ENCODE data around the gene RANBP3L. TPM values are rescaled to one million over a fixed set of nuclear protein-coding genes. Genes with fewer than 3 reads are reported as not detected.
"Not testable (repeated sequence)": the region's sequence is repeated elsewhere in the genome, so short reads cannot be mapped to it uniquely, and the experiment has no call there.

RANBP3L gene
- total and polyA plus RNA-seq, 9 donors: 0.17 to 3.1 (median 0.94) TPM

DNA sequence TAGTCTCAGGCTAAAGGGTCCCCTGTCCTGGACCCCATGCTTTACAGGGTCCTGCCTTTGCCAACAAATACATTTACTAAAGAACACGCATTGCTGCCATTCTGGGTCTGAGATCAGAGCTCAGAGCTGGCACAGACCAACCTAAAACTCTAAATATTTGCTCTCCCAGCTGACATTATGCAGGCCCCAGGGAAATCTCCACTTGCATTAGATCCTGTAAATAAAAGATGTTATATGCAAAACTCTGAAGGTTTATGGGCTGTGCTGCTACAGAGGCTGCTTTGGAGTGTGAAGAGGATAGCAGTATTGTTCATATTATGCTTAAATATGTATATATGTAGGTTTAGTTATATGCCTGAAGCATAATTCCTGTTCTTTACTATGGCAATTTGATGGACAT is 35.9 kb upstream of the RANBP3L start:
- 64 to 87% (median 71%) methylated on average over 1 of the region's 1 CpG for WGBS, 3 donors
- no peak for TF ChIP-seq POLR2A (IDR thresholded peaks at IDR 0.05)
- TF ChIP-seq, protein P1, sequence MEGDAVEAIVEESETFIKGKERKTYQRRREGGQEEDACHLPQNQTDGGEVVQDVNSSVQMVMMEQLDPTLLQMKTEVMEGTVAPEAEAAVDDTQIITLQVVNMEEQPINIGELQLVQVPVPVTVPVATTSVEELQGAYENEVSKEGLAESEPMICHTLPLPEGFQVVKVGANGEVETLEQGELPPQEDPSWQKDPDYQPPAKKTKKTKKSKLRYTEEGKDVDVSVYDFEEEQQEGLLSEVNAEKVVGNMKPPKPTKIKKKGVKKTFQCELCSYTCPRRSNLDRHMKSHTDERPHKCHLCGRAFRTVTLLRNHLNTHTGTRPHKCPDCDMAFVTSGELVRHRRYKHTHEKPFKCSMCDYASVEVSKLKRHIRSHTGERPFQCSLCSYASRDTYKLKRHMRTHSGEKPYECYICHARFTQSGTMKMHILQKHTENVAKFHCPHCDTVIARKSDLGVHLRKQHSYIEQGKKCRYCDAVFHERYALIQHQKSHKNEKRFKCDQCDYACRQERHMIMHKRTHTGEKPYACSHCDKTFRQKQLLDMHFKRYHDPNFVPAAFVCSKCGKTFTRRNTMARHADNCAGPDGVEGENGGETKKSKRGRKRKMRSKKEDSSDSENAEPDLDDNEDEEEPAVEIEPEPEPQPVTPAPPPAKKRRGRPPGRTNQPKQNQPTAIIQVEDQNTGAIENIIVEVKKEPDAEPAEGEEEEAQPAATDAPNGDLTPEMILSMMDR (IDR thresholded peaks at IDR 0.05): no peak
- TF ChIP-seq EP300 (IDR thresholded peaks at IDR 0.05): no peak
- no peak overlapping the region for H3K27ac ChIP-seq

DNA sequence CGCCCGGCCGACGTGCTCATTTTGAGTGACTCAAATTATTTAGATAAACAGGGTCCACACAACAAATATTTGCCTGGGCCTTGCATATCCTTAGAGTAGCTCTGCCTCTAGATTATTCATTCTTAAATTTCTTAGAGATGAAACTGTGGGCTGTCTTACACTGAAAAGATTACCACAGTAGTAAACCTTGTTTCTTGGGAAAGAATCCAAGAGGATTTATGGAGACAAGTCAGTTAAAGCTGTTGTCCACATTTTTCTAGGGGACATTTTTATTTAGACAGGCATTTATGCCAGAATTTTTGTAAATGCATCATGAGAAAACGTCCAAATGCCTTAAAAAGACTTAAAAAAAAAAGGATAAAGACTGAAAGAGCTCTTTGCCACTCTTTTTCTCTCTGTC is 32.6 kb upstream of the RANBP3L start:
- H3K27me3 ChIP-seq: no peaks in the 10 kb centered on the region
- no peak overlapping the region for H3K27ac ChIP-seq
- TF ChIP-seq EP300 (IDR thresholded peaks at IDR 0.05) (no peak), POLR2A (IDR thresholded peaks at IDR 0.05) (no peak)
- TF ChIP-seq, protein P1 (IDR thresholded peaks at IDR 0.05): no peak
- intact Hi-C loops (cut with DNase I): no loop called here
- H3K4me3 ChIP-seq: no peak overlapping the region
- no peaks in the 10 kb centered on the region for H3K36me3 ChIP-seq
- H3K9me3 ChIP-seq: no peaks in the 10 kb centered on the region
- no peak for DNase-seq
- peaks cover 3% of the 10 kb centered on the region for H3K4me1 ChIP-seq (ENCODE audit: insufficient read depth)
- 51 to 70% (median 63%) methylated on average over 5 of the region's 5 CpGs for WGBS, 3 donors

More for the DNA sequence above, 35.9 kb upstream of the RANBP3L start:
- Histone ChIP-seq H3K4me3 (no peak overlapping the region), H3K36me3 (no peaks in the 10 kb centered on the region), H3K4me1 (ENCODE audit: insufficient read depth) (peaks cover 3% of the 10 kb centered on the region), H3K9me3 (no peaks in the 10 kb centered on the region), H3K27me3 (no peaks in the 10 kb centered on the region)
- intact Hi-C loops (cut with DNase I): no loop called here
- no peak for DNase-seq

DNA sequence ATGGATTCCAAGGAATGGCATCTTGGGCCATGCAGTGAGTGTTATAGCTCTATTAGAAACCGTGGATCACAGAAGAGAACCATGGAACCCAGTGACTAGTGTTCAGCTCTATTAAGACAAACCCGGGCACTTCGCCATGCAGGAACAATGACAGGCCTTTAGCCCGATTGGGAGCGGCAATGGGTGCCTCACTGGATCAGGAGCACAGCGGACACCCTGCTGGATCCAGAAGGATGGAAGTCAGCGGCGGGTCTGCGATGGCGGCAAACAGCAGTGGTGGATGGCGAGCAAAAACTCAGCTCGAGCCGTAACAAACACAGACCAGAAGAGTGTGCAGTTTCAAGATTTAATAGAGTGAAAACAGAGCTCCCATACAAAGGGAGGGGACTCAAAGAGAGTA is 31.0 kb upstream of the RANBP3L start:
- H3K27ac ChIP-seq; H3K36me3 ChIP-seq; H3K27me3 ChIP-seq; H3K4me1 ChIP-seq (ENCODE audit: insufficient read depth); H3K4me3 ChIP-seq; H3K9me3 ChIP-seq; DNase-seq; intact Hi-C loops (cut with DNase I): not testable (repeated sequence)
- 89 to 98% (median 90%) methylated on average over 13 of the region's 13 CpGs for WGBS, 3 donors

DNA sequence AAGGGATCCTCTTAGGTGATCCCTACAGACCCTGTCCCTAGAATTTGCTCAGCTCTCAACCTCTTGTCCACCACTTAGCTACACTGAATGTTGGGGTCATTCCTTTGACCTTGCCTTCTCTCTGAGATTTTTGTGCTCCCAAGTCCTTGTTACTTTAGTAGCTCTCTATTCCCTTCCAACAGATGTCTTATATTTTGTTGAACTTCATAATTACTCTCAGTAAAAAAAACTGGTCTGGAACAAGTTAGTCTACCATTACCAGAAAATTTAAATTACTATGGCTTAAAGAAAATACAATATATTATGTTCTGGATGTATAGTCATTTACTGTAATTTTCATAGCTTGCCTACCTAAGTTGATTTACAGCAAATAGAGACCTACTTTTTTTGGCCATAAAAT is 23.5 kb upstream of the RANBP3L start:
- no peaks in the 10 kb centered on the region for H3K9me3 ChIP-seq
- no peak for TF ChIP-seq EP300 (IDR thresholded peaks at IDR 0.05)
- TF ChIP-seq, protein P1 (IDR thresholded peaks at IDR 0.05): no peak
- no peak for TF ChIP-seq POLR2A (IDR thresholded peaks at IDR 0.05)
- H3K27ac ChIP-seq: no peak overlapping the region
- H3K4me1 ChIP-seq (ENCODE audit: insufficient read depth): peaks cover 2% of the 10 kb centered on the region
- intact Hi-C loops (cut with DNase I): no loop called here
- H3K27me3 ChIP-seq: no peaks in the 10 kb centered on the region
- DNase-seq: no peak
- no peak overlapping the region for H3K4me3 ChIP-seq
- no peaks in the 10 kb centered on the region for H3K36me3 ChIP-seq

DNA sequence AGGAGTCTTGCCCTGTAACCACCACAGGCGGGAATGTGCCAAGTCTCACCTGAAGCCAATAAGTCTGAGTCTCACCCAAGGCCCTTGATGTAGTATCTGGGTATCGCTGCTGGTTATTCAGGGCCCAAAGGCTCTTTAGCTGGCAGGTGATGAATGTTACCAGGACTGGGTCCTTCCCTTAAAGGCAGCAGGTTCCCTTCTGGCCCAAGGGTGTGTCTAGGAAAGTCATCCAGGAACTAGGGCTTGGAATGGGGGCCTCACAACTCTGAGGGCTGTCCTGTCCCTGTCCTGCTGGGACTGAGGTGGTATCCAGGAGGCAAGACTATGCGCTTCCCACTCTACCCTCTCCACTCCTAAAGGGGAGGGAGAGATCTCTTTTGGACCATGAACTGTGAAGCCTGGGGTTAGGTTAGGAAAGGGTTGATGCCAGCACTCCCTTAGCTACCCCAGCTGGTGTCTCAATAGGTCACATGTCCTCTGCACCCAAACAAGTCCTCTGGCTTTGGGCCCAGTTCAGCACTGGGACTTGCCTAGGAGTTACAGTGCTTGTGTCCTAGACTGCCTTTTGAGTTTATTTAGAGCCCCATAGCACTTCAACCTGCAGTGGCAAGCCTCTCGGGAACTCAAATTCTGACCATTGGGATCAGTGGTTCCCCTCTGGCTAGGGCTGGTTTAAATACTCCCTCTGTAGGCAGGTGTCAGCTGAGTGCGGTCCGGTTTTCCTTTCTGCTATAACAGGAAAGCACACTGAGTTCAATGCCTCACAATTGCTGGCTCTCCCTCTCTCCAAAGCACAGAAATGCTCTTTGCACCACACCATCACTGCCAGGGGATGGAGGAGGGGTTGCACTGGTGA is 22.5 kb upstream of the RANBP3L start:
- H3K4me1 ChIP-seq (ENCODE audit: insufficient read depth): peaks cover 2% of the 10 kb centered on the region
- intact Hi-C loops (cut with DNase I): no loop called here
- no peaks in the 10 kb centered on the region for H3K9me3 ChIP-seq
- H3K36me3 ChIP-seq: no peaks in the 10 kb centered on the region
- H3K27me3 ChIP-seq: no peaks in the 10 kb centered on the region
- 89 to 95% (median 94%) methylated on average over 6 of the region's 6 CpGs for WGBS, 3 donors
- DNase-seq: no peak
- H3K27ac ChIP-seq: no peak overlapping the region
- H3K4me3 ChIP-seq: no peak overlapping the region
- TF ChIP-seq, protein P1 (IDR thresholded peaks at IDR 0.05): no peak
- TF ChIP-seq EP300 (IDR thresholded peaks at IDR 0.05) (no peak), POLR2A (IDR thresholded peaks at IDR 0.05) (no peak)
